ENCODE measurements around the gene SLIT1. TPM values are rescaled to one million over a fixed set of nuclear protein-coding genes. Genes with fewer than 3 reads are reported as not detected.

The SLIT1 gene
- total and polyA plus RNA-seq, 3 donors from 2014 or later, result 1.9 to 4.6 (median 2.5) TPM

- DNase-seq, result no peak
- H3K4me3 ChIP-seq, result no peak overlapping the region
- 82 to 83% methylated on average over 4 of the region's 4 CpGs for WGBS, 2 donors
- TF ChIP-seq POLR2A (IDR thresholded peaks at IDR 0.05) (no peak), CTCF (IDR thresholded peaks at IDR 0.05) (no peak)
- H3K4me1 ChIP-seq, result no peaks in the 10 kb centered on the region
- H3K27me3 ChIP-seq, result no peaks in the 10 kb centered on the region
- no peaks in the 10 kb centered on the region for H3K9me3 ChIP-seq
- intact Hi-C loops (cut with DNase I; ENCODE audit: low total_unique reads), result no loop called here
- H3K27ac ChIP-seq, result no peak overlapping the region
- no peaks in the 10 kb centered on the region for H3K36me3 ChIP-seq (ENCODE audit: low read depth, missing control alignments)
Measured at GRCh38 chr10:97050956-97051496, 134.7 kb downstream of the SLIT1 start.

- Histone ChIP-seq H3K36me3 (ENCODE audit: low read depth, missing control alignments) (no peaks in the 10 kb centered on the region), H3K27me3 (no peaks in the 10 kb centered on the region), H3K9me3 (no peaks in the 10 kb centered on the region), H3K27ac (no peak overlapping the region), H3K4me1 (no peaks in the 10 kb centered on the region), H3K4me3 (no peak overlapping the region)
- 86 to 100% methylated on average over 3 of the region's 3 CpGs for WGBS, 2 donors
- TF ChIP-seq POLR2A (IDR thresholded peaks at IDR 0.05) (no peak), CTCF (IDR thresholded peaks at IDR 0.05) (no peak)
- intact Hi-C loops (cut with DNase I; ENCODE audit: low total_unique reads), result no loop called here
- DNase-seq, result no peak
Measured at GRCh38 chr10:97050205-97050745, 135.5 kb downstream of the SLIT1 start.

- TF ChIP-seq POLR2A (IDR thresholded peaks at IDR 0.05) (no peak), CTCF (IDR thresholded peaks at IDR 0.05) (no peak)
- Histone ChIP-seq H3K27me3 (no peaks in the 10 kb centered on the region), H3K9me3 (no peaks in the 10 kb centered on the region), H3K4me1 (no peaks in the 10 kb centered on the region), H3K27ac (no peak overlapping the region), H3K4me3 (no peak overlapping the region), H3K36me3 (ENCODE audit: low read depth, missing control alignments) (no peaks in the 10 kb centered on the region)
- intact Hi-C loops (cut with DNase I; ENCODE audit: low total_unique reads), result no loop called here
- DNase-seq, result no peak
- 84 to 87% methylated on average over 7 of the region's 7 CpGs for WGBS, 2 donors
Measured at GRCh38 chr10:97049670-97050069, 136.1 kb downstream of the SLIT1 start.

- Histone ChIP-seq H3K9me3 (no peaks in the 10 kb centered on the region), H3K27ac (no peak overlapping the region), H3K4me1 (no peaks in the 10 kb centered on the region), H3K4me3 (no peak overlapping the region), H3K36me3 (ENCODE audit: low read depth, missing control alignments) (no peaks in the 10 kb centered on the region), H3K27me3 (no peaks in the 10 kb centered on the region)
- DNase-seq, result no peak
- TF ChIP-seq CTCF (IDR thresholded peaks at IDR 0.05), result no peak
- TF ChIP-seq POLR2A (IDR thresholded peaks at IDR 0.05), result no peak
- intact Hi-C loops (cut with DNase I; ENCODE audit: low total_unique reads), result no loop called here
- 92 to 94% methylated on average over 15 to 22 of the region's 23 CpGs for WGBS, 2 donors
Measured at GRCh38 chr10:97048649-97049427, 136.9 kb downstream of the SLIT1 start.

Measured in testis (tissue), 3 donors.